ENCODE measurements around the gene TBL1X. TPM values are rescaled to one million over a fixed set of nuclear protein-coding genes. Genes with fewer than 3 reads are reported as not detected.

The TBL1X gene
- total and polyA plus RNA-seq, 12 donors = 5.0 to 256 (median 28.1) TPM

DNA sequence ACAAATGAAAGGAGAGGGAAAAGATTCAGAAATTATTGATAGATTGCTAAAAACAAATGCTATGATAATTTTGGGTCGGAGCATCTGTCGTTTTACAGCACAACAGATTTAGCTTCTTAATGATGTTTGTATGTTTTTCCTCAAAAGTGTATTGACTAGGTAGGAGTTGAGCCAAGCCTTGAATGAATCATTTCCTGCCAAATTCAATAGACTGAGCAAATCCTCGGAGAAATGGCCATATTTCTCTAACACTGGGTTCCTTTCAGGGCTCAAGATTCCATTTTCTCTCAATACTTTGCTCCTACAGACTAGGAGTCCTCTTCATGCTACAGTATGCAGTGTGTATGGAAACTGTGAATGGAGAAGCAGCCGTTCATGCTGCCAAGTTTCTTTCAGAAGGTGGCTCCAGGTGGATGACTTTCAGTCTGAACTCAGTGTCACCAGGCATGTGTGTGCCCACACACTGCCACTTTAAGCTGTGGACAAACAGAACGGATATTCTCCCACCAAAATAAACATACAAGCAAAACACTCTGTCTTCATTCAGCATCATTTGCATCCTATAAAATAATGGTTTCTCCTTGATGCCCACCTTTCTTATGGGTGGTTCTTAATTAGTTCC, 146.0 kb downstream of the TBL1X start:
- Histone ChIP-seq H3K9me3 (replicated peaks in 1 of 3) (no peaks in the 10 kb centered on the region), H3K27me3 (no peaks in the 10 kb centered on the region), H3K4me3 (no peak overlapping the region), H3K27ac (no peak overlapping the region), H3K4me1 (replicated peaks in 1 of 2) (no peaks in the 10 kb centered on the region), H3K36me3 (replicated peaks in 1 of 2) (no peaks in the 10 kb centered on the region)
- intact Hi-C loops (cut with DNase I) = no loop called here
- 49 to 55% (median 51%) methylated on average over 5 of the region's 5 CpGs for WGBS, 4 donors
- TF ChIP-seq POLR2A (IDR thresholded peaks at IDR 0.05) = no peak
- TF ChIP-seq, protein P1, sequence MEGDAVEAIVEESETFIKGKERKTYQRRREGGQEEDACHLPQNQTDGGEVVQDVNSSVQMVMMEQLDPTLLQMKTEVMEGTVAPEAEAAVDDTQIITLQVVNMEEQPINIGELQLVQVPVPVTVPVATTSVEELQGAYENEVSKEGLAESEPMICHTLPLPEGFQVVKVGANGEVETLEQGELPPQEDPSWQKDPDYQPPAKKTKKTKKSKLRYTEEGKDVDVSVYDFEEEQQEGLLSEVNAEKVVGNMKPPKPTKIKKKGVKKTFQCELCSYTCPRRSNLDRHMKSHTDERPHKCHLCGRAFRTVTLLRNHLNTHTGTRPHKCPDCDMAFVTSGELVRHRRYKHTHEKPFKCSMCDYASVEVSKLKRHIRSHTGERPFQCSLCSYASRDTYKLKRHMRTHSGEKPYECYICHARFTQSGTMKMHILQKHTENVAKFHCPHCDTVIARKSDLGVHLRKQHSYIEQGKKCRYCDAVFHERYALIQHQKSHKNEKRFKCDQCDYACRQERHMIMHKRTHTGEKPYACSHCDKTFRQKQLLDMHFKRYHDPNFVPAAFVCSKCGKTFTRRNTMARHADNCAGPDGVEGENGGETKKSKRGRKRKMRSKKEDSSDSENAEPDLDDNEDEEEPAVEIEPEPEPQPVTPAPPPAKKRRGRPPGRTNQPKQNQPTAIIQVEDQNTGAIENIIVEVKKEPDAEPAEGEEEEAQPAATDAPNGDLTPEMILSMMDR (IDR thresholded peaks at IDR 0.05) = no peak
- DNase-seq = no peak

DNA sequence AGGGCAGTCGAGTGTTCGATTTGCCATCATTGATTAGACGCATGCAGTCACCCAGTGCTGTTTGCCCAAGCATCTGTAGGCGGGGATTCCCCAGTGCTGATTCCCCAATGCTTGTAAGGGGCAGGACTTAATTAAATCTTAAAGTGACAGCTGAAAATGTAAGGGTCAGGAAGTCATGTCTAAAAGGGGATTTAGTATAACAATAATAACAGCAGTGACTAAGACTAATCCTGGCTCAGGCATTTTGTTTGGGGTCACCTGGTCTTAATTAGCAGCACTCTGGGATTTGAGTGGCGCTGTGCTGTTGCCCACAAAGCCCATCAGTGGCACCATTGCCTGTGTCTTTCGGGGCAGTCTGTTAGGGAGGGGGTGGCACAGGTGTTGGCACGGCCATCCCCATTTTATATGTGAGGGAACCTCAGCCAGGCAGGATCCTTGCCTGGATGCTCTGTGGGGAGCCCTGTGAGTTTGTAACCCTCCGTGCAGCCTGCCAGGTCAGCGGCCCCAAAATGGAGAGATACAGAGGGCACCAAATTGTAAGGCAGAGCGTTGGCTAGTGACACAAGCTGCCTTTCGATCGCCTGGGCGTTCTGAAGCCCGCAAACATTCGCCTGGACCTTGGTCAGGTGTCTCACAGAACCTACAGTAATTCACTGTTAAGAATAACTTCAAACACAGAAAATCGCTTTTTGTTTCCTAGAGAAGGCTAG, 146.7 kb downstream of the TBL1X start:
- H3K36me3 ChIP-seq (replicated peaks in 1 of 2) = no peaks in the 10 kb centered on the region
- H3K27me3 ChIP-seq = no peaks in the 10 kb centered on the region

DNA sequence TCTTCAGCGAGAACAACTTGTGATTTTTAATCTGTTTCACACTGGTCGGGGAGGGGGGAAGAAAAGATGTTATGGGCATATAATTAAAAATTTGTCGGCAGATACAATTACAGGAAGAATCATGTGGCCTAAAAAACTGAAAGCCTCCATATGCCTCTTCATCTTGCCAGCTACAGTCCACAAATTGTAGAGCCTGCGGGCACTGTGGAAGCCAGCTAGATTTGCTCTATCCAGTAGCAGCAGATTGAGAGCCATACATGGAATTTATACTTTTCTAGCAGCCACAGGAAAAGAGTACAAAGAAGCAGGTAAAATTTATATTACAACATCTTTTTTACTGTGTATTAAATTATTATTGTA, 147.3 kb downstream of the TBL1X start:
- DNase-seq = no peak
- no peaks in the 10 kb centered on the region for H3K27me3 ChIP-seq
- no peak overlapping the region for H3K27ac ChIP-seq
- no peaks in the 10 kb centered on the region for H3K4me1 ChIP-seq (replicated peaks in 1 of 2)
- TF ChIP-seq POLR2A (IDR thresholded peaks at IDR 0.05) = no peak
- TF ChIP-seq, protein P1 (IDR thresholded peaks at IDR 0.05) = no peak
- intact Hi-C loops (cut with DNase I) = no loop called here
- H3K36me3 ChIP-seq (replicated peaks in 1 of 2) = no peaks in the 10 kb centered on the region
- no peak overlapping the region for H3K4me3 ChIP-seq
- 83 to 95% (median 88%) methylated on average over 4 of the region's 4 CpGs for WGBS, 4 donors
- H3K9me3 ChIP-seq (replicated peaks in 1 of 3) = no peaks in the 10 kb centered on the region

More for the DNA sequence above, 146.7 kb downstream of the TBL1X start:
- no peak overlapping the region for H3K4me3 ChIP-seq
- no peak for DNase-seq
- no peak for TF ChIP-seq POLR2A (IDR thresholded peaks at IDR 0.05)
- TF ChIP-seq, protein P1 (IDR thresholded peaks at IDR 0.05) = no peak
- 77 to 95% (median 86%) methylated on average over 13 to 16 of the region's 16 CpGs for WGBS, 4 donors
- no peaks in the 10 kb centered on the region for H3K9me3 ChIP-seq (replicated peaks in 1 of 3)
- no peak overlapping the region for H3K27ac ChIP-seq
- H3K4me1 ChIP-seq (replicated peaks in 1 of 2) = no peaks in the 10 kb centered on the region
- intact Hi-C loops (cut with DNase I) = no loop called here

DNA sequence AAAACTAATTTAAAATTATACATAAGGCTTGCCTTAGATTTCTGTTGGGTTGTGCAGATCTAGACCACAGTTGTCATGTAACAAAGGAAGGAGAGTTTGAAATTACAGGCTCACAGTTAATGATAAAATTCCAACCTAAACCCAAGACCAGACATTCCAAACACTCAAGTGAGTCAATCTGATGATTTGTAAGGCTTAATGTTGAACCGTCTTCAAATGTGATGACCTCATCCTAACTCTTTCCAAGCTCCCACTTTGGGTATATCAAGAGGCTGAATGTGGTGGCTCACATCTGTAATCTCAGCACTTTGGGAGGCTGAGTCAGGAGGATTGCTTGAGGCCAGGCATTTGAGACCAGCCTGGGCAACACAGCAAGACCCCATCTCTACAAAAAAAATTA, 149.2 kb downstream of the TBL1X start:
- DNase-seq = no peak
- Histone ChIP-seq H3K27me3 (no peaks in the 10 kb centered on the region), H3K4me1 (replicated peaks in 1 of 2) (no peaks in the 10 kb centered on the region), H3K4me3 (no peak overlapping the region), H3K27ac (no peak overlapping the region), H3K36me3 (replicated peaks in 1 of 2) (no peaks in the 10 kb centered on the region), H3K9me3 (replicated peaks in 1 of 3) (no peaks in the 10 kb centered on the region)
- WGBS, 4 donors = 54 to 58% (median 57%) methylated on average over 1 of the region's 1 CpG
- intact Hi-C loops (cut with DNase I) = no loop called here
- TF ChIP-seq, protein P1 (IDR thresholded peaks at IDR 0.05) = no peak
- TF ChIP-seq POLR2A (IDR thresholded peaks at IDR 0.05) = no peak

Measured in adrenal gland (tissue), 12 donors.